IMR-90 (cell line): ENCODE results near the gene PBXIP1. TPM values are rescaled to one million over a fixed set of nuclear protein-coding genes. Genes with fewer than 3 reads are reported as not detected.
A peak's percentile ranks its signal among the peaks of the same experiment; 100 is the strongest.

Experiments
- ATAC-seq: fragments of 200-7000 bp; cut with Tn5 transposase; 2 replicates; pipeline ENCODE4 v1.9.1; 2020; ENCODE audit warnings: low read depth, mild to moderate bottlenecking, moderate library complexity
- BruUV-seq: library from RNA; stranded (reverse); fragments of 400-500 nt; replicated peaks from 2 replicates; lab custom pipeline; 2021; lab: Mats Ljungman, UMichigan
- CTCF ChIA-PET: fragments of 300-600 bp; formaldehyde crosslinking; extraction: SDS; loops from one replicate; lab custom pipeline; 2021; ENCODE audit warnings: antibody characterized with exemption; lab: Yijun Ruan, JAX
- POLR2A ChIA-PET: fragments of 300-600 bp; sonication (Branson Sonifier 250); formaldehyde crosslinking; loops from one replicate; lab custom pipeline; 2022; ENCODE audit warnings: antibody characterized with exemption; ENCODE audit not compliant: unreplicated experiment; lab: Charles Lee
- DNase-seq: peaks from one replicate; pipeline ENCODE4 v3.0.0; 2013
- H2AFZ ChIP-seq: replicated peaks from 2 replicates; pipeline ENCODE3; 2013; ENCODE audit warnings: low read length, mild to moderate bottlenecking; ENCODE audit not compliant: poor library complexity
- H2AK5ac ChIP-seq: 2 replicates; pipeline ENCODE4 v1.6.1; 2013; ENCODE audit warnings: low read depth, low read length, inconsistent platforms
- H2AK9ac ChIP-seq: replicated peaks from 2 replicates; pipeline ENCODE3; 2013; ENCODE audit warnings: mild to moderate bottlenecking, low read depth, low read length, moderate library complexity; ENCODE audit not compliant: poor library complexity
- H2BK120ac ChIP-seq: 2 replicates; pipeline ENCODE4 v1.6.1; 2013; ENCODE audit warnings: low read depth, low read length, inconsistent platforms
- H2BK15ac ChIP-seq: 3 replicates; pipeline ENCODE4 v1.6.1; 2013; ENCODE audit warnings: low read depth, low read length, inconsistent platforms
- H2BK20ac ChIP-seq: 2 replicates; pipeline ENCODE4 v1.6.1; 2013; ENCODE audit warnings: low read depth, mild to moderate bottlenecking, inconsistent platforms, low read length, moderate library complexity
- H2BK5ac ChIP-seq: 2 replicates; pipeline ENCODE4 v1.6.1; 2013; ENCODE audit warnings: mild to moderate bottlenecking, low read depth, low read length, inconsistent platforms; ENCODE audit not compliant: poor library complexity, severe bottlenecking
- H3K14ac ChIP-seq: replicated peaks from 2 replicates; pipeline ENCODE4 v1.6.1; 2013; ENCODE audit warnings: low read depth, low read length, inconsistent platforms
- H3K18ac ChIP-seq: 2 replicates; pipeline ENCODE4 v1.6.1; 2013; ENCODE audit warnings: low read depth, low read length, control low read depth
- H3K23ac ChIP-seq: 2 replicates; pipeline ENCODE4 v1.6.1; 2013; ENCODE audit warnings: low read depth, low read length, inconsistent platforms
- H3K27ac ChIP-seq: 2 replicates; pipeline ENCODE4 v1.5.1; 2013; ENCODE audit warnings: mild to moderate bottlenecking, control low read depth, low read length; ENCODE audit not compliant: insufficient read depth
- H3K27me3 ChIP-seq: 2 replicates; pipeline ENCODE4 v1.6.1; 2013; ENCODE audit warnings: low read length; ENCODE audit not compliant: control insufficient read depth, insufficient read depth
- H3K36me3 ChIP-seq: 2 replicates; pipeline ENCODE4 v1.6.1; 2013; ENCODE audit warnings: low read length, mixed read lengths; ENCODE audit not compliant: control insufficient read depth, insufficient read depth
- H3K4ac ChIP-seq: 2 replicates; pipeline ENCODE4 v1.6.1; 2013; ENCODE audit warnings: low read depth, low read length, inconsistent platforms
- H3K4me1 ChIP-seq: 2 replicates; pipeline ENCODE4 v1.6.1; 2013; ENCODE audit warnings: low read length, mixed read lengths; ENCODE audit not compliant: control insufficient read depth, insufficient read depth
- H3K4me2 ChIP-seq: 2 replicates; pipeline ENCODE4 v1.6.1; 2013; ENCODE audit warnings: low read depth, mild to moderate bottlenecking, control low read depth, low read length, moderate library complexity
- H3K4me3 ChIP-seq: 2 replicates; pipeline ENCODE4 v1.5.1; 2013; ENCODE audit warnings: low read depth, mild to moderate bottlenecking, control low read depth, low read length, moderate library complexity; ENCODE audit not compliant: insufficient read depth
- H3K56ac ChIP-seq: 2 replicates; pipeline ENCODE4 v1.6.1; 2013; ENCODE audit warnings: low read length, inconsistent platforms; ENCODE audit not compliant: insufficient read depth; ENCODE audit errors: extremely low read depth
- H3K79me1 ChIP-seq, 2 experiments: 2 replicates each; pipeline ENCODE4 v1.6.1; 2013; ENCODE audit warnings: low read length in 2 of 2, inconsistent platforms in 1 of 2, low read depth in 1 of 2
- H3K9ac ChIP-seq: 2 replicates; pipeline ENCODE4 v1.6.1; 2013; ENCODE audit warnings: low read depth, low read length, control low read depth
- H3K9me1 ChIP-seq: 2 replicates; pipeline ENCODE4 v1.6.1; 2013; ENCODE audit warnings: low read length, inconsistent platforms; ENCODE audit not compliant: insufficient read depth
- H3K9me3 ChIP-seq: 2 replicates; pipeline ENCODE4 v1.6.1; 2013; ENCODE audit warnings: low read length; ENCODE audit not compliant: control insufficient read depth, insufficient read depth
- H4K20me1 ChIP-seq: 2 replicates; pipeline ENCODE4 v1.6.1; 2013; ENCODE audit warnings: low read length, inconsistent platforms; ENCODE audit not compliant: insufficient read depth
- H4K5ac ChIP-seq: 2 replicates; pipeline ENCODE4 v1.6.1; 2013; ENCODE audit warnings: mild to moderate bottlenecking, low read depth, low read length, control low read depth
- H4K8ac ChIP-seq, 2 experiments: 2 replicates each; pipeline ENCODE4 v1.6.1; 2013; ENCODE audit warnings: low read depth in 2 of 2, low read length in 2 of 2, control low read depth in 1 of 2, inconsistent platforms in 1 of 2
- H4K91ac ChIP-seq: 2 replicates; pipeline ENCODE4 v1.6.1; 2013; ENCODE audit warnings: low read depth, low read length, inconsistent platforms; ENCODE audit not compliant: insufficient read depth
- BHLHE40 ChIP-seq: fragments of 150-350 bp; IDR thresholded peaks from 2 replicates; pipeline ENCODE4 v1.6.1; 2016; ENCODE audit warnings: mild to moderate bottlenecking, low read depth, low read length
- CEBPB ChIP-seq: IDR thresholded peaks from 2 replicates; pipeline ENCODE4 v1.6.1; 2012; ENCODE audit warnings: low read depth, low read length, improper control_type of control experiment
- CHD1 ChIP-seq: IDR thresholded peaks from 2 replicates; pipeline ENCODE4 v1.6.1; 2012; ENCODE audit warnings: low read depth, low read length, improper control_type of control experiment
- FOS ChIP-seq: fragments of 150-350 bp; IDR thresholded peaks from 2 replicates; pipeline ENCODE4 v1.6.1; 2016; ENCODE audit warnings: low read depth, low read length
- MAFK ChIP-seq: IDR thresholded peaks from 2 replicates; pipeline ENCODE4 v1.6.1; 2012; ENCODE audit warnings: low read depth, low read length, improper control_type of control experiment
- MAZ ChIP-seq: IDR thresholded peaks from 2 replicates; pipeline ENCODE4 v1.6.1; 2012; ENCODE audit warnings: low read depth, mild to moderate bottlenecking, low read length, improper control_type of control experiment, moderate library complexity, borderline replicate concordance
- MXI1 ChIP-seq: IDR thresholded peaks from 2 replicates; pipeline ENCODE4 v1.6.1; 2012; ENCODE audit warnings: low read depth, mild to moderate bottlenecking, low read length, moderate library complexity, borderline replicate concordance
- NFE2L2 ChIP-seq: fragments of 150-350 bp; IDR thresholded peaks from 2 replicates; pipeline ENCODE4 v1.6.1; 2016; ENCODE audit warnings: low read depth, mild to moderate bottlenecking, low read length
- RAD21 ChIP-seq: IDR thresholded peaks from 2 replicates; pipeline ENCODE4 v1.6.1; 2012; ENCODE audit warnings: low read length, improper control_type of control experiment
- RCOR1 ChIP-seq: IDR thresholded peaks from 2 replicates; pipeline ENCODE4 v1.6.1; 2012; ENCODE audit warnings: mild to moderate bottlenecking, low read length, improper control_type of control experiment; ENCODE audit not compliant: insufficient replicate concordance
- RFX5 ChIP-seq: IDR thresholded peaks from 2 replicates; pipeline ENCODE4 v1.8.0; 2012; ENCODE audit warnings: low read depth, mild to moderate bottlenecking, low read length, moderate library complexity
- SMC3 ChIP-seq: fragments of 150-350 bp; IDR thresholded peaks from 2 replicates; pipeline ENCODE4 v1.6.1; 2016; ENCODE audit warnings: low read depth, mild to moderate bottlenecking, antibody characterized with exemption, low read length, moderate library complexity
- WGBS, 2 experiments: methylation state at CpG; one replicate each; pipeline versions ENCODE4 v1.1.5 to v1.1.7; 2013; ENCODE audit warnings: missing lambda C conversion rate in 2 of 2; ENCODE audit not compliant: insufficient read length in 1 of 2; ENCODE audit errors: extremely low coverage in 2 of 2; 5-methylcytosine and 5-hydroxymethylcytosine counted together
- dilution Hi-C: fragments of 300-500 bp; cut with HindIII; formaldehyde crosslinking; loops from one replicate; pipeline ENCODE4 v1.14.3; 2018; ENCODE audit warnings: low sequenced_read_pairs; ENCODE audit not compliant: unreplicated experiment
- in situ Hi-C: fragments of 300-500 bp; cut with MboI; formaldehyde crosslinking; loops from 3 replicates; pipeline ENCODE4 v1.14.3; 2019; ENCODE audit warnings: low sequenced_read_pairs, inconsistent platforms, mixed read lengths
- intact Hi-C: fragments of 100-400 bp; cut with micrococcal nuclease; formaldehyde crosslinking; loops from 2 replicates; pipeline ENCODE4 v1.10.0; 2022
- polyA plus RNA-seq, 3 experiments: library from polyadenylated mRNA; depleted of rRNA; stranded (reverse); fragments of >200 nt; gene quantifications; 2 replicates each; pipeline ENCODE4 v1.2.3, GENCODE V29; 2012; ENCODE audit warnings: low replicate concordance in 1 of 3
- total RNA-seq: library from RNA; depleted of rRNA; stranded (reverse); fragments of >200 nt; gene quantifications from 2 replicates; pipeline ENCODE4 v1.2.3, GENCODE V29; 2012
- TF ChIP-seq, protein P1 (sequence below): fragments of 150-350 bp; IDR thresholded peaks from 2 replicates; pipeline ENCODE4 v1.6.1; 2016; ENCODE audit warnings: low read depth, mild to moderate bottlenecking, low read length, moderate library complexity, borderline replicate concordance
- TF ChIP-seq, protein P2 (sequence below): conservative IDR thresholded peaks from 2 replicates; pipeline ENCODE4 v1.5.1; 2012; ENCODE audit warnings: mild to moderate bottlenecking, low read depth, low read length, improper control_type of control experiment
- TF ChIP-seq, protein P3 (sequence below): fragments of 150-350 bp; IDR thresholded peaks from 2 replicates; pipeline ENCODE4 v1.6.1; 2017; ENCODE audit warnings: mild to moderate bottlenecking, antibody characterized with exemption, low read length, low read depth

Gene PBXIP1
- total and polyA plus RNA-seq, 2 of the 4 experiments (the other 2 are of a cell fraction): 28.3 to 44.2 TPM

DNA sequence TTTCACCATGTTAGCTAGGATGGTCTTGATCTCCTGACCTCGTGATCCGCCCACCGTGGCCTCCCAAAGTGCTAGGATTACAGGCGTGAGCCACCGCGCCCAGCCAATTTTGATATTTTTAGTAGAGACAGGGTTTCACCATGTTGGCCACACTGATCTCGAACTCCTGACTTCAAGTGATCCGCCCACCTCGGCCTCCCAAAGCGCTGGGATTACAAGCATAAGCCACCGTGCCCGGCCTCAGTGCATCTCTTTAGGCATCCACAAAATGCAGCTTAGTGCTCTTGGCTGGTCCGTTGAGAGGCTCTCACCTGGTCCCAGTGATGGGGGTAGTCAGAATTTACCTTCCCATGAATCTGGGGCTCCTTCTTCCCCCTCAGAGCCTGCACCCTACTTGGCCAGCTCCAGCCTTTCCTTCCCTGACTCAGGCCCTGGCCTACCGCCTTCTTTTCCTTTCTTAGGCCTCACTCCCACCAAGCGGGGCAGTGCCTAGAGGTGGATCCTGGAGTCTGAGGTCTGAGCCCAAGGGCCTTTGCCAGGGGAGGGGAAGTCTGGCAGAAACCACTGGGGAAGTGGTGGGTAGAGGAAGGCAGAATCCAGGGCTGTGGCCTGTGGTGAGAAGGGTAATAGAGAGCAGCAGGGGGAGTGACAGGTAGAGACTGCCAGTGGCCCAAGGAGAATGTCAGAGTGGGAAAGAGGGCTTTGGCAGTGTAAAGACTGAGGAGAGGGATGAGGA is 41.2 kb upstream of the PBXIP1 start:
- Histone ChIP-seq H3K4me2 (no peak overlapping the region), H2BK5ac (no peak overlapping the region), H2AK5ac (no peak overlapping the region), H3K27me3 (no peaks in the 10 kb centered on the region), H3K4me3 (no peak overlapping the region), H3K4ac (no peak overlapping the region), H3K4me1 (peaks cover 13% of the 10 kb centered on the region), H2BK120ac (no peak overlapping the region), H3K36me3 (no peaks in the 10 kb centered on the region), H3K9ac (no peak overlapping the region), H4K20me1 (no peaks in the 10 kb centered on the region), H3K18ac (no peak overlapping the region), H2AK9ac (peak overlapping the region; percentile 48), H3K79me1 (peaks cover 0 to 23% of the 10 kb centered on the region in 2 experiments; a peak in 2 of 4 replicates), H4K8ac (no peak overlapping the region), H4K91ac (no peak overlapping the region), H3K27ac (no peak overlapping the region), H3K14ac (no peak overlapping the region), H2BK20ac (no peak overlapping the region), H3K23ac (no peak overlapping the region), H3K9me3 (no peaks in the 10 kb centered on the region), H3K56ac (no peak overlapping the region), H2AFZ (no peak overlapping the region), H4K5ac (no peak overlapping the region), H2BK15ac (no peak overlapping the region), H3K9me1 (peaks cover 7% of the 10 kb centered on the region)
- DNase-seq (no peak), ATAC-seq (no peak)
- BruUV-seq: no TSS peak
- dilution Hi-C loops: no loop called here
- CTCF ChIA-PET: interaction anchor here (0.7 to 0.9 kb wide), 2 partner anchors 36 to 536 kb away, joined by 3 to 5 read pairs; partner anchors contain the start of gene PYGO2
- no CpG with 5 or more reads among the region's 15 CpGs for WGBS, 2 experiments
- in situ Hi-C loops: no loop called here
- intact Hi-C loops: no loop called here
- POLR2A ChIA-PET: interaction anchor here (1.6 kb wide), 1 partner anchor 25 kb away, joined by 4 read pairs; no protein-coding TSS in a partner anchor
- TF ChIP-seq RAD21: no peak
- TF ChIP-seq MAZ: no peak
- no peak for TF ChIP-seq CEBPB
- TF ChIP-seq MAFK: no peak
- no peak for TF ChIP-seq NFE2L2
- TF ChIP-seq, protein P1, sequence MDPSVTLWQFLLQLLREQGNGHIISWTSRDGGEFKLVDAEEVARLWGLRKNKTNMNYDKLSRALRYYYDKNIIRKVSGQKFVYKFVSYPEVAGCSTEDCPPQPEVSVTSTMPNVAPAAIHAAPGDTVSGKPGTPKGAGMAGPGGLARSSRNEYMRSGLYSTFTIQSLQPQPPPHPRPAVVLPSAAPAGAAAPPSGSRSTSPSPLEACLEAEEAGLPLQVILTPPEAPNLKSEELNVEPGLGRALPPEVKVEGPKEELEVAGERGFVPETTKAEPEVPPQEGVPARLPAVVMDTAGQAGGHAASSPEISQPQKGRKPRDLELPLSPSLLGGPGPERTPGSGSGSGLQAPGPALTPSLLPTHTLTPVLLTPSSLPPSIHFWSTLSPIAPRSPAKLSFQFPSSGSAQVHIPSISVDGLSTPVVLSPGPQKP: no peak
- no peak for TF ChIP-seq FOS
- TF ChIP-seq RFX5: no peak
- TF ChIP-seq CHD1: no peak
- no peak for TF ChIP-seq MXI1
- no peak for TF ChIP-seq RCOR1
- TF ChIP-seq, protein P2, sequence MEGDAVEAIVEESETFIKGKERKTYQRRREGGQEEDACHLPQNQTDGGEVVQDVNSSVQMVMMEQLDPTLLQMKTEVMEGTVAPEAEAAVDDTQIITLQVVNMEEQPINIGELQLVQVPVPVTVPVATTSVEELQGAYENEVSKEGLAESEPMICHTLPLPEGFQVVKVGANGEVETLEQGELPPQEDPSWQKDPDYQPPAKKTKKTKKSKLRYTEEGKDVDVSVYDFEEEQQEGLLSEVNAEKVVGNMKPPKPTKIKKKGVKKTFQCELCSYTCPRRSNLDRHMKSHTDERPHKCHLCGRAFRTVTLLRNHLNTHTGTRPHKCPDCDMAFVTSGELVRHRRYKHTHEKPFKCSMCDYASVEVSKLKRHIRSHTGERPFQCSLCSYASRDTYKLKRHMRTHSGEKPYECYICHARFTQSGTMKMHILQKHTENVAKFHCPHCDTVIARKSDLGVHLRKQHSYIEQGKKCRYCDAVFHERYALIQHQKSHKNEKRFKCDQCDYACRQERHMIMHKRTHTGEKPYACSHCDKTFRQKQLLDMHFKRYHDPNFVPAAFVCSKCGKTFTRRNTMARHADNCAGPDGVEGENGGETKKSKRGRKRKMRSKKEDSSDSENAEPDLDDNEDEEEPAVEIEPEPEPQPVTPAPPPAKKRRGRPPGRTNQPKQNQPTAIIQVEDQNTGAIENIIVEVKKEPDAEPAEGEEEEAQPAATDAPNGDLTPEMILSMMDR: no peak
- TF ChIP-seq BHLHE40: no peak
- TF ChIP-seq, protein P3, sequence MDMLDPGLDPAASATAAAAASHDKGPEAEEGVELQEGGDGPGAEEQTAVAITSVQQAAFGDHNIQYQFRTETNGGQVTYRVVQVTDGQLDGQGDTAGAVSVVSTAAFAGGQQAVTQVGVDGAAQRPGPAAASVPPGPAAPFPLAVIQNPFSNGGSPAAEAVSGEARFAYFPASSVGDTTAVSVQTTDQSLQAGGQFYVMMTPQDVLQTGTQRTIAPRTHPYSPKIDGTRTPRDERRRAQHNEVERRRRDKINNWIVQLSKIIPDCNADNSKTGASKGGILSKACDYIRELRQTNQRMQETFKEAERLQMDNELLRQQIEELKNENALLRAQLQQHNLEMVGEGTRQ: no peak
- TF ChIP-seq SMC3: no peak
